Ammon's horn (tissue), 1 donor: ENCODE data around the gene HMGCR.

Experiments
- DNase-seq: peaks from one replicate; pipeline ENCODE4 v3.0.0-alpha.2; 2016; ENCODE audit warnings: low spot score

The HMGCR gene

GRCh38 chr5:75340714-75341478 is 3.9 kb downstream of the HMGCR start:
- no peak for DNase-seq

- no peak for DNase-seq
These were observed 4.9 kb downstream of the HMGCR start for GRCh38 chr5:75341934-75342333.

- DNase-seq, result no peak
These were observed 5.8 kb downstream of the HMGCR start for GRCh38 chr5:75342836-75343235.

- no peak for DNase-seq
These were observed 11.2 kb downstream of the HMGCR start for GRCh38 chr5:75348241-75348640.

- DNase-seq, result no peak
These were observed 12.6 kb downstream of the HMGCR start for GRCh38 chr5:75349663-75350062.

- no peak for DNase-seq
These were observed 14.3 kb downstream of the HMGCR start for GRCh38 chr5:75351139-75351926.

GRCh38 chr5:75355236-75355635 is 18.2 kb downstream of the HMGCR start:
- DNase-seq, result no peak

- no peak for DNase-seq
These were observed 19.7 kb downstream of the HMGCR start for GRCh38 chr5:75356719-75357118.

- no peak for DNase-seq
These were observed 21.1 kb downstream of the HMGCR start for GRCh38 chr5:75358117-75358516.

- DNase-seq, result peak; percentile 69
These were observed 24.3 kb downstream of the HMGCR start for GRCh38 chr5:75361310-75361709.

GRCh38 chr5:75362474-75362975 is 25.5 kb downstream of the HMGCR start:
- no peak for DNase-seq

GRCh38 chr5:75363111-75363510 is 26.1 kb downstream of the HMGCR start:
- DNase-seq, result no peak

- DNase-seq, result peak; percentile 8
These were observed 26.9 kb downstream of the HMGCR start for GRCh38 chr5:75363726-75364495.

GRCh38 chr5:75364571-75365280 is 27.7 kb downstream of the HMGCR start:
- DNase-seq, result no peak

GRCh38 chr5:75365740-75366139 is 28.7 kb downstream of the HMGCR start:
- no peak for DNase-seq

- no peak for DNase-seq
These were observed 29.8 kb downstream of the HMGCR start for GRCh38 chr5:75366787-75367186.

GRCh38 chr5:75367401-75367800 is 30.4 kb downstream of the HMGCR start:
- no peak for DNase-seq

- no peak for DNase-seq
These were observed 31.4 kb downstream of the HMGCR start for GRCh38 chr5:75368391-75368790.

- no peak for DNase-seq
These were observed 36.8 kb downstream of the HMGCR start for GRCh38 chr5:75373862-75374261.

GRCh38 chr5:75374394-75374814 is 37.4 kb downstream of the HMGCR start:
- no peak for DNase-seq

GRCh38 chr5:75375414-75375813 is 38.4 kb downstream of the HMGCR start:
- no peak for DNase-seq

GRCh38 chr5:75380099-75380498 is 43.1 kb downstream of the HMGCR start:
- DNase-seq, result no peak
